Smooth muscle cell (in vitro differentiated cells): ENCODE measurements around the gene PDS5A. TPM values are rescaled to one million over a fixed set of nuclear protein-coding genes. Genes with fewer than 3 reads are reported as not detected.
"Not testable (repeated sequence)": the region's sequence is repeated elsewhere in the genome, so short reads cannot be mapped to it uniquely, and the experiment has no call there.

Experiments used
- DNase-seq: peaks from one replicate; lab custom pipeline; 2025; ENCODE audit not compliant: unreplicated experiment; lab: John Stamatoyannopoulos, UW
- H2AFZ ChIP-seq: fragments of 200-600 bp; sonication (generic); 2 replicates; pipeline ENCODE4 v1.6.0; 2016; ENCODE audit warnings: antibody characterized with exemption, low read depth, mild to moderate bottlenecking
- H3F3A ChIP-seq: fragments of 200-600 bp; sonication (generic); 2 replicates; pipeline ENCODE4 v1.6.0; 2017; ENCODE audit warnings: antibody characterized with exemption, low read depth
- H3K27ac ChIP-seq: fragments of 200-600 bp; sonication (generic); 2 replicates; pipeline ENCODE4 v1.5.1; 2016; ENCODE audit warnings: low read depth, mild to moderate bottlenecking
- H3K27me3 ChIP-seq: fragments of 200-600 bp; sonication (generic); 2 replicates; pipeline ENCODE4 v1.6.1; 2016; ENCODE audit warnings: low read depth, mild to moderate bottlenecking
- H3K36me3 ChIP-seq: fragments of 200-600 bp; sonication (generic); 2 replicates; pipeline ENCODE4 v1.5.1; 2016; ENCODE audit warnings: low read depth
- H3K4me1 ChIP-seq: fragments of 200-600 bp; sonication (generic); 2 replicates; pipeline ENCODE4 v1.5.1; 2016; ENCODE audit warnings: low read depth
- H3K4me2 ChIP-seq: fragments of 200-600 bp; sonication (generic); 2 replicates; pipeline ENCODE4 v1.6.0; 2016; ENCODE audit warnings: mild to moderate bottlenecking
- H3K4me3 ChIP-seq: fragments of 200-600 bp; sonication (generic); 2 replicates; pipeline ENCODE4 v1.5.1; 2016; ENCODE audit warnings: mild to moderate bottlenecking
- H3K79me2 ChIP-seq: fragments of 200-600 bp; sonication (generic); 2 replicates; pipeline ENCODE4 v1.6.0; 2016; ENCODE audit warnings: low read depth, mild to moderate bottlenecking
- H3K9ac ChIP-seq: fragments of 200-600 bp; sonication (generic); 2 replicates; pipeline ENCODE4 v1.6.0; 2016; ENCODE audit warnings: low read depth
- H3K9me3 ChIP-seq: fragments of 200-600 bp; sonication (generic); replicated peaks from 2 replicates; pipeline ENCODE4 v1.5.1; 2016; ENCODE audit warnings: low read depth
- H4K20me1 ChIP-seq: fragments of 200-600 bp; sonication (generic); 2 replicates; pipeline ENCODE4 v1.6.0; 2016; ENCODE audit warnings: low read depth
- CTCF ChIP-seq: fragments of 200-600 bp; sonication (generic); IDR thresholded peaks from 2 replicates; pipeline ENCODE4 v1.5.1; 2017; ENCODE audit warnings: borderline replicate concordance, mild to moderate bottlenecking, antibody characterized with exemption; ENCODE audit not compliant: insufficient read depth, poor library complexity, severe bottlenecking
- WGBS: methylation state at CpG from one replicate; pipeline ENCODE4 v1.1.7; 2016; ENCODE audit warnings: low lambda C conversion rate; 5-methylcytosine and 5-hydroxymethylcytosine counted together
- polyA plus RNA-seq: library from polyadenylated mRNA; unstranded; fragments of >200 nt; fragmentation: Nextera tagmentation; extraction: Ambion mirVana; gene quantifications from 2 replicates; pipeline ENCODE4 v1.2.1, GENCODE V29; 2016
- total RNA-seq: library from RNA; depleted of rRNA; stranded (reverse); fragments of >200 nt; gene quantifications from 2 replicates; pipeline ENCODE4 v1.2.3, GENCODE V29; 2014

PDS5A gene
- total and polyA plus RNA-seq, 2 experiments from 2014 or later: 19.4 to 61.3 TPM

- Histone ChIP-seq H2AFZ (peak overlapping the region; percentile 94), H3K27me3 (no peaks in the 10 kb centered on the region), H4K20me1 (peaks cover 47% of the 10 kb centered on the region), H3K27ac (peak overlapping the region; percentile 93), H3F3A (peaks cover 4% of the 10 kb centered on the region), H3K4me3 (peak overlapping the region; percentile 97), H3K4me2 (peak overlapping the region; percentile 86), H3K79me2 (peaks cover 56% of the 10 kb centered on the region), H3K9ac (peak overlapping the region; percentile 97), H3K36me3 (no peaks in the 10 kb centered on the region), H3K9me3 (no peaks in the 10 kb centered on the region), H3K4me1 (peaks cover 17% of the 10 kb centered on the region)
- TF ChIP-seq CTCF: peak; percentile 73
- DNase-seq: peak; percentile 55
- 3% methylated on average over 40 of the region's 41 CpGs for WGBS
Observed at GRCh38 chr4:39976141-39976944, 1.4 kb downstream of the PDS5A start.

- TF ChIP-seq CTCF: no peak
- H3K79me2 ChIP-seq: peaks cover 63% of the 10 kb centered on the region
- no peak overlapping the region for H2AFZ ChIP-seq
- peak overlapping the region; percentile 97 for H3K4me3 ChIP-seq
- no peak for DNase-seq
- peak overlapping the region; percentile 86 for H3K4me2 ChIP-seq
- H3K27me3 ChIP-seq: no peaks in the 10 kb centered on the region
- H4K20me1 ChIP-seq: peaks cover 55% of the 10 kb centered on the region
- H3K9ac ChIP-seq: peak overlapping the region; percentile 97
- no peaks in the 10 kb centered on the region for H3K36me3 ChIP-seq
- H3K9me3 ChIP-seq: no peaks in the 10 kb centered on the region
- WGBS: 75% methylated on average over 4 of the region's 4 CpGs
- peaks cover 17% of the 10 kb centered on the region for H3K4me1 ChIP-seq
- H3K27ac ChIP-seq: peak overlapping the region; percentile 93
- peaks cover 4% of the 10 kb centered on the region for H3F3A ChIP-seq
Observed at GRCh38 chr4:39975488-39976089, 2.1 kb downstream of the PDS5A start.

GRCh38 chr4:39973052-39973451 is 4.7 kb downstream of the PDS5A start:
- peaks cover 80% of the 10 kb centered on the region for H4K20me1 ChIP-seq
- H3K9me3 ChIP-seq, H3F3A ChIP-seq: not testable (repeated sequence)

More at GRCh38 chr4:39973052-39973451, 4.7 kb downstream of the PDS5A start:
- not testable (repeated sequence) for H2AFZ ChIP-seq, H3K27me3 ChIP-seq, H3K4me2 ChIP-seq, H3K36me3 ChIP-seq, DNase-seq, H3K27ac ChIP-seq, H3K9ac ChIP-seq, H3K4me3 ChIP-seq
- Histone ChIP-seq H3K4me1 (peaks cover 11% of the 10 kb centered on the region), H3K79me2 (peaks cover 89% of the 10 kb centered on the region)
- WGBS: 96% methylated on average over 6 of the region's 6 CpGs
